ENCODE measurements around the gene CASS4. TPM values are rescaled to one million over a fixed set of nuclear protein-coding genes. Genes with fewer than 3 reads are reported as not detected.

CASS4 gene
- total RNA-seq, 1 donor from 2014 or later: not detected

DNA sequence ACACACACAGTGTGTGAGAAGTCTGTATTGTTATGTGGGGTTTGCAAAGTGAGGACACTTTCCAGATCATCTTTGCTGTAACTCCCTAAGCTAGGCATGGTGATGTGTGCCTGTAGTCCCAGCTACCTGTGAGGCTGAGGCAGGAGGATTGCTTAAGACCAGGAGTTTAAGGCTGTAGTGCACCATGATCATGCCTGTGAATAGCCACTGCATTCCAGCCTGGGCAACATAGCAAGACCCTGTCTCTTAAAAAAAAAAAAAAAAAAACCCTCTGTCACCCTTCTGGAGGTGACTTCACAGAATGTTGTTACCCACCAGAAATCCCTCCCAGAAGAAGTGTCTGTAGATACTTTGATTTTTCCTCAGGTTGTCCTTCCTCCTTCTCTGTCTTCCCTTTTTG, 14.9 kb downstream of the CASS4 start:
- no peaks in the 10 kb centered on the region for H3K36me3 ChIP-seq (ENCODE audit: control insufficient read depth, insufficient read depth, low read length)
- TF ChIP-seq, protein P1, sequence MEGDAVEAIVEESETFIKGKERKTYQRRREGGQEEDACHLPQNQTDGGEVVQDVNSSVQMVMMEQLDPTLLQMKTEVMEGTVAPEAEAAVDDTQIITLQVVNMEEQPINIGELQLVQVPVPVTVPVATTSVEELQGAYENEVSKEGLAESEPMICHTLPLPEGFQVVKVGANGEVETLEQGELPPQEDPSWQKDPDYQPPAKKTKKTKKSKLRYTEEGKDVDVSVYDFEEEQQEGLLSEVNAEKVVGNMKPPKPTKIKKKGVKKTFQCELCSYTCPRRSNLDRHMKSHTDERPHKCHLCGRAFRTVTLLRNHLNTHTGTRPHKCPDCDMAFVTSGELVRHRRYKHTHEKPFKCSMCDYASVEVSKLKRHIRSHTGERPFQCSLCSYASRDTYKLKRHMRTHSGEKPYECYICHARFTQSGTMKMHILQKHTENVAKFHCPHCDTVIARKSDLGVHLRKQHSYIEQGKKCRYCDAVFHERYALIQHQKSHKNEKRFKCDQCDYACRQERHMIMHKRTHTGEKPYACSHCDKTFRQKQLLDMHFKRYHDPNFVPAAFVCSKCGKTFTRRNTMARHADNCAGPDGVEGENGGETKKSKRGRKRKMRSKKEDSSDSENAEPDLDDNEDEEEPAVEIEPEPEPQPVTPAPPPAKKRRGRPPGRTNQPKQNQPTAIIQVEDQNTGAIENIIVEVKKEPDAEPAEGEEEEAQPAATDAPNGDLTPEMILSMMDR (IDR thresholded peaks at IDR 0.05; ENCODE audit: insufficient read depth, low read length, poor library complexity, severe bottlenecking): no peak
- DNase-seq (ENCODE audit: low read depth): no peak
- H3K27me3 ChIP-seq (ENCODE audit: control insufficient read depth, insufficient read depth, low read length): no peaks in the 10 kb centered on the region
- no peak overlapping the region for H3K4me3 ChIP-seq (ENCODE audit: low read depth, low read length)

DNA sequence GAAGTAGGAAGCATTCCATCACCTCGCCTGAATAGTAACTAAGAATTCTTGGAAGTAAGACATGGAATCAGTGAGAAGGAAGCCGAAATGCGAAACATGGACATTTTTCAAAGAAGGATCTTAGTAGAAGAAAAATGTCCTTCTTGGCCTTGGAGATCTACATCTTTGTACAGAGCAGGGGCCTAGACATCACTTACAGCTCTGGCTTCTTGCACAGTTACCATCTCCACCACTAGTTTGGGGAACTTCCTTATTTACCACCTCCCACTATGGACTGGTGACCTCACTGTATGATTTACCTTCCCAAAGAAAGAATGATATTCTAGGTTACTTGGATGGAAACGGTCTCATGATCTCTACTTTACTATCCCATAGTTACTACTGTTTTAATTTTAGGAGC, 15.7 kb downstream of the CASS4 start:
- H3K36me3 ChIP-seq (ENCODE audit: control insufficient read depth, insufficient read depth, low read length): no peaks in the 10 kb centered on the region
- no peaks in the 10 kb centered on the region for H3K27me3 ChIP-seq (ENCODE audit: control insufficient read depth, insufficient read depth, low read length)
- no peak overlapping the region for H3K4me3 ChIP-seq (ENCODE audit: low read depth, low read length)
- TF ChIP-seq, protein P1 (IDR thresholded peaks at IDR 0.05; ENCODE audit: insufficient read depth, low read length, poor library complexity, severe bottlenecking): no peak
- DNase-seq (ENCODE audit: low read depth): no peak

DNA sequence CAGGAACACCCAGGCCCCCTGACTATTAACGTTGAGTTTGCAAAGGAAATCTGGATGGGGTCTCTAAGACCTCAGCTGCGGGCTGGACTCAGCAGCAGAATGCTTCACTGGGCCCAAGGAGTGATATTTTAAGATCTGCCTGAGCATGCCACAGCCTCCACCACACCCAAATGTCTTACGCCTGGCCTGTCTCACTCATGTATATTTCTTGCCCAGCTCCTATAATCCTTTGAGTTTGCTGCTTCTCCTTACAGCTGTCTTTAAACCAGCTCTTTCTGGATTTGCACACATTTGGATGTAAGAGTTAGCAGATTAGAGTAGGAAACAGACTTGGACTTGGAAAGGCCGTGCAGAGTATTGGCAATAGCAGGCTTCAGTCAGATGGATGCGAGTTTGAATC, 16.4 kb downstream of the CASS4 start:
- TF ChIP-seq, protein P1 (IDR thresholded peaks at IDR 0.05; ENCODE audit: insufficient read depth, low read length, poor library complexity, severe bottlenecking): no peak
- Histone ChIP-seq H3K36me3 (ENCODE audit: control insufficient read depth, insufficient read depth, low read length) (no peaks in the 10 kb centered on the region), H3K27me3 (ENCODE audit: control insufficient read depth, insufficient read depth, low read length) (no peaks in the 10 kb centered on the region), H3K4me3 (ENCODE audit: low read depth, low read length) (no peak overlapping the region)
- DNase-seq (ENCODE audit: low read depth): no peak

DNA sequence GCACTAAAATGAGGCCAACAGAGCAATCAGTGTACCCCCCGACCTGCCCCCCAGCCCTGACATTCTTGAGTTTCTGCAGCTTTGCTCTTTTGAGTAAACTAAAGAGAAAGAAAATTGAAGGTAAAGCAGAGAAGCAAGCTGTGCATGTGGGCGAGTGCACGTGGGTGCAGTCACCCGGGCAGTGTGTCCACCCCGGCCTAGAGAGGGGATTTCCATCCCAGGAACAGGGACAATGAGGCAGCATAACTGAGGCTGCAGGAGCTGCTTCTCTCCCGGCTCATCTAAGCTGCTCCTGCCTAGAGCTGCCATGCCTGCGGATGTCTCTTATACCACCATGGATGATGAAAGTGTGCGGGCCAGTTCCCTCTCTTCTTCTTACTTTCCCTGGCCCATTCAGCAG, 16.8 kb downstream of the CASS4 start:
- Histone ChIP-seq H3K36me3 (ENCODE audit: control insufficient read depth, insufficient read depth, low read length) (no peaks in the 10 kb centered on the region), H3K4me3 (ENCODE audit: low read depth, low read length) (no peak overlapping the region), H3K27me3 (ENCODE audit: control insufficient read depth, insufficient read depth, low read length) (no peaks in the 10 kb centered on the region)
- DNase-seq (ENCODE audit: low read depth): no peak
- TF ChIP-seq, protein P1 (IDR thresholded peaks at IDR 0.05; ENCODE audit: insufficient read depth, low read length, poor library complexity, severe bottlenecking): no peak

DNA sequence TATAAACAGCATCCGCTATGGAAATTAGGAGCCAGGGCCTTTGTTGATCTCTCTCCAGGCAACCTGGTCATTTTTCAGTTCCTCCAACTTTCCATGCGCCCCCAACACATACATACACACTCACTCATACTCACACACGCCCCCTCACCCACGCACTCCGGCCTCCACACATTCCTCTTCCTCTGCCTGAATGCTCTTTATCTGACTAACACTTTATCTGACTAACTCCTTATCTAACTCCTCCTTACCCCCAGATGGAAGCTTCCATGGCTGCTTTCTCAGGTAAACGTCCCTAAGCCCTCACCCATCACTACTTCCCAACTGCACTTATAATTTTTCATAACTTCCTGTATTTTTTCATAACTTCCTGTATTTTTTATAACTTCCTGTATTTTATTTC, 17.4 kb downstream of the CASS4 start:
- Histone ChIP-seq H3K4me3 (ENCODE audit: low read depth, low read length) (no peak overlapping the region), H3K27me3 (ENCODE audit: control insufficient read depth, insufficient read depth, low read length) (no peaks in the 10 kb centered on the region), H3K36me3 (ENCODE audit: control insufficient read depth, insufficient read depth, low read length) (no peaks in the 10 kb centered on the region)
- TF ChIP-seq, protein P1 (IDR thresholded peaks at IDR 0.05; ENCODE audit: insufficient read depth, low read length, poor library complexity, severe bottlenecking): no peak
- DNase-seq (ENCODE audit: low read depth): no peak

DNA sequence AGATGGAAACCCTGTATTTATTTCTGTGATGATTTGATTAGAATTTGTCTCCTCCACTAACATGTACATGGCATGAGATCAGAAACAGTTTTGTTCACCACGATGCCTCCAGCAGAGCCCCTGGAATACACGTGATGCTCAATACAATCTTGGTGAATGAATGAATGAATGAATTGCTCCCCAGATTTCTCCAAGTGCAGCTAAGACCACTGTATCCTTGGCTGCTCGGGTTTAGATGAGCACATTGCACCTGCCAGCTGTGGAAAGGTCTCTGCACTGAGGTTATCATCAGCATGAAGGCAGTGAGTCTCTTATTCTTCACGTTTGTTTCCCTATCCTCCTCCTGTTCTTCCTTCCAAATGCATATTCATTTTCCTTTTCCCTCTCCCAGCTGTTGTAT, 17.9 kb downstream of the CASS4 start:
- H3K36me3 ChIP-seq (ENCODE audit: control insufficient read depth, insufficient read depth, low read length): no peaks in the 10 kb centered on the region
- no peak for DNase-seq (ENCODE audit: low read depth)
- no peaks in the 10 kb centered on the region for H3K27me3 ChIP-seq (ENCODE audit: control insufficient read depth, insufficient read depth, low read length)
- TF ChIP-seq, protein P1 (IDR thresholded peaks at IDR 0.05; ENCODE audit: insufficient read depth, low read length, poor library complexity, severe bottlenecking): no peak
- no peak overlapping the region for H3K4me3 ChIP-seq (ENCODE audit: low read depth, low read length)

All from kidney epithelial cell (primary cell).